Measurements from ENCODE around the gene ABI1. TPM values are rescaled to one million over a fixed set of nuclear protein-coding genes. Genes with fewer than 3 reads are reported as not detected.

Gene ABI1
- total RNA-seq, 1 experiment from 2014 or later, result 25.2 TPM

DNA sequence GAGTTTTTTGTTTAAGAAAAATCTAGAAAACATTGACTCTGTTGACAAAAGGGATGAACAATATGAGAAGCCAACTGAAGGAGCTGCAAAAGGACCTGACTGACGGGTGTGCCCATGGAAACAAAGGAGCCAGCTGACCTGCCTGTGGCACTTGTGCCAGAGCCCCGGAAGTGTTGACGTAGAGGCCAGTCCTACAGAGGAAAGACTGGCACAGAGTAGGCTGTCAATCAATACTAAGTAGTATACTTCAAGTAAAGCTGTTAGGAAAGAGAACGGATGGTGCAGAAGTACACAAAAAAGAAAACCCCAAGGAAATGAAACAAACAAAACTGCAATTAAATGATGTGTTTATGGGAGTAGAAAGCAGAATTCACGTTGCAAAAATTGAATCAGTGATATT lies 19.0 kb upstream of the ABI1 start:
- H3K27me3 ChIP-seq (ENCODE audit: low read length), result no peaks in the 10 kb centered on the region
- H3K27ac ChIP-seq (ENCODE audit: low read length), result no peak overlapping the region
- H3K4me3 ChIP-seq (ENCODE audit: low read length), result no peak overlapping the region
- H3K79me2 ChIP-seq (ENCODE audit: low read length), result no peaks in the 10 kb centered on the region
- DNase-seq (peak; percentile 53), ATAC-seq (peak; percentile 78)
- no peaks in the 10 kb centered on the region for H4K20me1 ChIP-seq (ENCODE audit: low read length)
- H3K4me2 ChIP-seq (ENCODE audit: low read length), result 0 out of 2 replicates have a peak overlapping the region, but pooled peaks have one; percentile 18
- no peaks in the 10 kb centered on the region for H3K36me3 ChIP-seq (ENCODE audit: low read depth, low read length)
- H3F3A ChIP-seq (ENCODE audit: low read length, unreplicated experiment), result no peaks in the 10 kb centered on the region
- no peaks in the 10 kb centered on the region for H3K4me1 ChIP-seq (ENCODE audit: insufficient read depth, low read length)
- no peaks in the 10 kb centered on the region for H3K9me3 ChIP-seq (ENCODE audit: low read length)
- POLR2A ChIA-PET (ENCODE audit: unreplicated experiment), result interaction anchor here (0.5 kb wide), 1 partner anchor 124 kb away, joined by 3 read pairs; no protein-coding TSS in a partner anchor
- H2AFZ ChIP-seq (ENCODE audit: low read length), result peak overlapping the region; percentile 43
- H3K9me2 ChIP-seq (replicated peaks; ENCODE audit: low read length), result no peaks in the 10 kb centered on the region
- CTCF ChIA-PET, result interaction anchor here (1.3 kb wide), 1 partner anchor 153 kb away, joined by 4 read pairs; no protein-coding TSS in a partner anchor
- no peak overlapping the region for H3K9ac ChIP-seq (ENCODE audit: low read length)
- intact Hi-C loops (cut with micrococcal nuclease), result loop anchor here (5.0 to 10.0 kb wide), 2 partner anchors 197 to 545 kb away; no protein-coding TSS in a partner anchor
- TF ChIP-seq, protein P1, sequence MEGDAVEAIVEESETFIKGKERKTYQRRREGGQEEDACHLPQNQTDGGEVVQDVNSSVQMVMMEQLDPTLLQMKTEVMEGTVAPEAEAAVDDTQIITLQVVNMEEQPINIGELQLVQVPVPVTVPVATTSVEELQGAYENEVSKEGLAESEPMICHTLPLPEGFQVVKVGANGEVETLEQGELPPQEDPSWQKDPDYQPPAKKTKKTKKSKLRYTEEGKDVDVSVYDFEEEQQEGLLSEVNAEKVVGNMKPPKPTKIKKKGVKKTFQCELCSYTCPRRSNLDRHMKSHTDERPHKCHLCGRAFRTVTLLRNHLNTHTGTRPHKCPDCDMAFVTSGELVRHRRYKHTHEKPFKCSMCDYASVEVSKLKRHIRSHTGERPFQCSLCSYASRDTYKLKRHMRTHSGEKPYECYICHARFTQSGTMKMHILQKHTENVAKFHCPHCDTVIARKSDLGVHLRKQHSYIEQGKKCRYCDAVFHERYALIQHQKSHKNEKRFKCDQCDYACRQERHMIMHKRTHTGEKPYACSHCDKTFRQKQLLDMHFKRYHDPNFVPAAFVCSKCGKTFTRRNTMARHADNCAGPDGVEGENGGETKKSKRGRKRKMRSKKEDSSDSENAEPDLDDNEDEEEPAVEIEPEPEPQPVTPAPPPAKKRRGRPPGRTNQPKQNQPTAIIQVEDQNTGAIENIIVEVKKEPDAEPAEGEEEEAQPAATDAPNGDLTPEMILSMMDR (conservative IDR thresholded peaks at IDR 0.05; ENCODE audit: low read depth, low read length), result no peak
- TF ChIP-seq EZH2phosphoT487 (IDR thresholded peaks at IDR 0.05; ENCODE audit: borderline replicate concordance, low read length) (no peak), EZH2 (IDR thresholded peaks at IDR 0.05; ENCODE audit: low read length, unreplicated experiment) (no peak)
- BruUV-seq (replicated peaks), result no TSS peak

DNA sequence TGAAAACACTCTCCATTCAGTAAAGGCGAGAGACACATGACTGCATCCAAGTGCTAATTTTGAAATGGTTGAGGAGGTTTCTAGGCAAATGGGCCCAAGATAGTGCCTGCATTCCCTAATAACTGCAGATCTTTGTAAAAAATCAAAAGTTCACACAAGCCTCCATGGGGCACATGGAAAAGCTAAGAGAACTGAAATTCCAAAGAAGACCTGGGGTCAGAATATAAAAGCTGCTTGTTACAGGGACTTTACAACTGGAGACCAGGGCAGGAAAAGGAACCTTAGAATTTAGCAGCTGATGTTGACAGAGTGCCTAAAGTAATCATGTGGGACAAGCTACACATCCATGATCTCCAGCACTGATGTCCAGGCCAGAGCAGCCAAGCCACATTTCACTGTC lies 10.0 kb upstream of the ABI1 start:
- Histone ChIP-seq H3K4me1 (ENCODE audit: insufficient read depth, low read length) (no peaks in the 10 kb centered on the region), H3K9me3 (ENCODE audit: low read length) (no peaks in the 10 kb centered on the region), H3K9me2 (replicated peaks; ENCODE audit: low read length) (no peaks in the 10 kb centered on the region), H3F3A (ENCODE audit: low read length, unreplicated experiment) (no peaks in the 10 kb centered on the region), H3K27ac (ENCODE audit: low read length) (no peak overlapping the region), H3K9ac (ENCODE audit: low read length) (no peak overlapping the region), H3K4me2 (ENCODE audit: low read length) (no peak overlapping the region), H3K27me3 (ENCODE audit: low read length) (no peaks in the 10 kb centered on the region), H3K4me3 (ENCODE audit: low read length) (no peak overlapping the region), H2AFZ (ENCODE audit: low read length) (no peak overlapping the region), H3K79me2 (ENCODE audit: low read length) (no peaks in the 10 kb centered on the region), H3K36me3 (ENCODE audit: low read depth, low read length) (no peaks in the 10 kb centered on the region), H4K20me1 (ENCODE audit: low read length) (no peaks in the 10 kb centered on the region)
- TF ChIP-seq EZH2phosphoT487 (IDR thresholded peaks at IDR 0.05; ENCODE audit: borderline replicate concordance, low read length), result no peak
- TF ChIP-seq, protein P1 (conservative IDR thresholded peaks at IDR 0.05; ENCODE audit: low read depth, low read length), result no peak
- no peak for TF ChIP-seq EZH2 (IDR thresholded peaks at IDR 0.05; ENCODE audit: low read length, unreplicated experiment)
- ATAC-seq, result no peak
- no TSS peak for BruUV-seq (replicated peaks)
- intact Hi-C loops (cut with micrococcal nuclease), result loop anchor here (10.0 kb wide), 1 partner anchor 536 kb away; no protein-coding TSS in a partner anchor
- DNase-seq, result no peak
- ChIA-PET POLR2A (ENCODE audit: unreplicated experiment) (interaction anchor here (0.7 kb wide), 1 partner anchor 387 kb away, joined by 8 read pairs; no protein-coding TSS in a partner anchor), CTCF (no interaction called here)

DNA sequence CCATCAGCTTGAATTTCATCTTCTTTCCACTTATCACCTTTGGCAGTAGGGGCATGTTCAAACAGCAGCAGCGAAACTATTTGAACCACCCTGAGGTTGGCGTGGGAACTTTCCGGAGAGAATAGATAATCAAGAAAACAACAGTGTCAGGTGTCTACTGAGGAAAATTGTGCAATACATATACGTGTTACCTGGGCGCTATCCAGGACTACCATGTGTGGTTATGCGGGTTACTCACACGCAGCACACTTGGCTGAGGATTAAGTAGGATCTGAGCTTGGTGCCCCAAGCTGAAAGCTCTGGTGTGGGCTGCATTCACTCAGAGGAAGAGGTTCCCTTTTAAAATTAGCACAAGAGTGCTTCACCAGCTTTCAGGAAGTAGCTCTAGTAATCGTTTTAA lies 8.8 kb upstream of the ABI1 start:
- ChIA-PET CTCF (interaction anchor here (0.6 kb wide), 1 partner anchor 142 kb away, joined by 5 read pairs; no protein-coding TSS in a partner anchor), POLR2A (ENCODE audit: unreplicated experiment) (interaction anchor here (0.6 kb wide), 1 partner anchor 181 kb away, joined by 10 read pairs; no protein-coding TSS in a partner anchor)
- H4K20me1 ChIP-seq (ENCODE audit: low read length), result no peaks in the 10 kb centered on the region
- ATAC-seq (no peak), DNase-seq (peak; percentile 64)
- no peak overlapping the region for H3K4me2 ChIP-seq (ENCODE audit: low read length)
- H3K9ac ChIP-seq (ENCODE audit: low read length), result no peak overlapping the region
- no peaks in the 10 kb centered on the region for H3F3A ChIP-seq (ENCODE audit: low read length, unreplicated experiment)
- H3K9me2 ChIP-seq (replicated peaks; ENCODE audit: low read length), result no peaks in the 10 kb centered on the region
- no peak overlapping the region for H2AFZ ChIP-seq (ENCODE audit: low read length)
- no peaks in the 10 kb centered on the region for H3K27me3 ChIP-seq (ENCODE audit: low read length)
- BruUV-seq (replicated peaks), result no TSS peak
- H3K36me3 ChIP-seq (ENCODE audit: low read depth, low read length), result no peaks in the 10 kb centered on the region
- TF ChIP-seq, protein P1 (conservative IDR thresholded peaks at IDR 0.05; ENCODE audit: low read depth, low read length), result no peak
- TF ChIP-seq EZH2phosphoT487 (IDR thresholded peaks at IDR 0.05; ENCODE audit: borderline replicate concordance, low read length) (no peak), EZH2 (IDR thresholded peaks at IDR 0.05; ENCODE audit: low read length, unreplicated experiment) (no peak)
- H3K9me3 ChIP-seq (ENCODE audit: low read length), result no peaks in the 10 kb centered on the region
- no peak overlapping the region for H3K4me3 ChIP-seq (ENCODE audit: low read length)
- no peaks in the 10 kb centered on the region for H3K4me1 ChIP-seq (ENCODE audit: insufficient read depth, low read length)
- H3K79me2 ChIP-seq (ENCODE audit: low read length), result no peaks in the 10 kb centered on the region
- H3K27ac ChIP-seq (ENCODE audit: low read length), result no peak overlapping the region
- intact Hi-C loops (cut with micrococcal nuclease), result no loop called here

All from PC-3 (cell line).